GM21381 (cell line): ENCODE results near the gene ATXN3L.
"Not testable (repeated sequence)": the region's sequence is repeated elsewhere in the genome, so short reads cannot be mapped to it uniquely, and the experiment has no call there.

Experiments used
- ATAC-seq: cut with Tn5 transposase; IDR thresholded peaks from one replicate; pipeline ENCODE4 v1.9.1; 2021; ENCODE audit warnings: mild to moderate bottlenecking, moderate library complexity; ENCODE audit not compliant: unreplicated experiment

Gene ATXN3L

GRCh38 chrX:13307041-13307440, 12.8 kb downstream of the ATXN3L start:
- no peak for ATAC-seq

- ATAC-seq, result no peak
Measured at GRCh38 chrX:13305108-13305507, 14.7 kb downstream of the ATXN3L start.

GRCh38 chrX:13304052-13304451, 15.8 kb downstream of the ATXN3L start:
- ATAC-seq, result no peak

- not testable (repeated sequence) for ATAC-seq
Measured at GRCh38 chrX:13303248-13303647, 16.6 kb downstream of the ATXN3L start.

- no peak for ATAC-seq
Measured at GRCh38 chrX:13298836-13299235, 21.0 kb downstream of the ATXN3L start.

GRCh38 chrX:13295841-13296240, 24.0 kb downstream of the ATXN3L start:
- ATAC-seq, result no peak

GRCh38 chrX:13293700-13294099, 26.2 kb downstream of the ATXN3L start:
- no peak for ATAC-seq

GRCh38 chrX:13290891-13291614, 28.8 kb downstream of the ATXN3L start:
- ATAC-seq, result no peak

- ATAC-seq, result no peak
Measured at GRCh38 chrX:13288671-13289070, 31.2 kb downstream of the ATXN3L start.

GRCh38 chrX:13287816-13288215, 32.0 kb downstream of the ATXN3L start:
- no peak for ATAC-seq

GRCh38 chrX:13285693-13286092, 34.2 kb downstream of the ATXN3L start:
- no peak for ATAC-seq

- no peak for ATAC-seq
Measured at GRCh38 chrX:13285229-13285628, 34.6 kb downstream of the ATXN3L start.

- ATAC-seq, result no peak
Measured at GRCh38 chrX:13284570-13284969, 35.3 kb downstream of the ATXN3L start.

- ATAC-seq, result no peak
Measured at GRCh38 chrX:13283950-13284546, 35.8 kb downstream of the ATXN3L start.

GRCh38 chrX:13283512-13283911, 36.3 kb downstream of the ATXN3L start:
- ATAC-seq, result no peak

GRCh38 chrX:13281289-13281688, 38.6 kb downstream of the ATXN3L start:
- no peak for ATAC-seq

- no peak for ATAC-seq
Measured at GRCh38 chrX:13279279-13280018, 40.4 kb downstream of the ATXN3L start.

- no peak for ATAC-seq
Measured at GRCh38 chrX:13277539-13277938, 42.3 kb downstream of the ATXN3L start.

GRCh38 chrX:13276991-13277390, 42.9 kb downstream of the ATXN3L start:
- no peak for ATAC-seq

GRCh38 chrX:13275031-13275430, 44.8 kb downstream of the ATXN3L start:
- ATAC-seq, result no peak

GRCh38 chrX:13272426-13272825, 47.4 kb downstream of the ATXN3L start:
- no peak for ATAC-seq

- no peak for ATAC-seq
Measured at GRCh38 chrX:13271511-13271910, 48.3 kb downstream of the ATXN3L start.
